Activated T-helper 2 cell treated with anti-CD3 and anti-CD28 coated beads, Interferon-gamma antibody, Interleukin-2, Interleukin-4, amounts not matched to agents 10 μg/mL and 5 μg/mL and 100 μg/mL, durations not matched to agents 14 hours and 24 hours and 36 hours (primary cell): ENCODE results near the gene SBF1. TPM values are rescaled to one million over a fixed set of nuclear protein-coding genes. Genes with fewer than 3 reads are reported as not detected.

Source experiments
- total RNA-seq: library from RNA; stranded (reverse); gene quantifications from 2 replicates; pipeline ENCODE4 v1.2.3, GENCODE V29; 2022

SBF1 gene
- total RNA-seq, 1 donor from 2014 or later: 106 TPM

Other genes starting within 250 kb of the SBF1 start
- gene TUBGCP6, start 230.0 kb downstream of the SBF1 start, total RNA-seq: 48.8 and 49.6 TPM in 2 replicates
- gene HDAC10, start 223.8 kb downstream of the SBF1 start, total RNA-seq: 60.0 and 62.9 TPM in 2 replicates
- gene MAPK12, start 213.4 kb downstream of the SBF1 start, total RNA-seq: 16.3 and 17.6 TPM in 2 replicates
- 19.0 and 20.9 TPM in 2 replicates for gene MAPK11, start 204.7 kb downstream of the SBF1 start, total RNA-seq
- gene PLXNB2, start 167.4 kb downstream of the SBF1 start, total RNA-seq: 9.8 and 11.1 TPM in 2 replicates
- gene DENND6B, start 148.0 kb downstream of the SBF1 start, total RNA-seq: 2.3 and 2.7 TPM in 2 replicates
- 42.9 and 45.0 TPM in 2 replicates for gene PPP6R2, start 131.7 kb downstream of the SBF1 start, total RNA-seq
- gene ADM2, start 6.5 kb upstream of the SBF1 start, total RNA-seq: 2.2 and 2.9 TPM in 2 replicates
- 0.25 TPM in 1 of 2 replicates, not detected in the other for gene MIOX, start 11.8 kb upstream of the SBF1 start, total RNA-seq
- gene LMF2, start 32.7 kb upstream of the SBF1 start, total RNA-seq: 77.2 and 81.8 TPM in 2 replicates
- gene NCAPH2, start 33.2 kb upstream of the SBF1 start, total RNA-seq: 112 and 115 TPM in 2 replicates
- gene SCO2, start 50.6 kb upstream of the SBF1 start, total RNA-seq: 3.8 and 8.7 TPM in 2 replicates
- gene TYMP, start 55.0 kb upstream of the SBF1 start, total RNA-seq: 35.9 and 36.9 TPM in 2 replicates
- 3.0 and 3.3 TPM in 2 replicates for gene KLHDC7B, start 70.9 kb upstream of the SBF1 start, total RNA-seq
- gene SYCE3, start 87.9 kb upstream of the SBF1 start, total RNA-seq: 0.62 TPM in 1 of 2 replicates, not detected in the other
- 68.2 and 74.3 TPM in 2 replicates for gene CPT1B, start 103.4 kb upstream of the SBF1 start, total RNA-seq
- 86.1 and 90.9 TPM in 2 replicates for gene CHKB, start 107.8 kb upstream of the SBF1 start, total RNA-seq
- 0.09 and 0.16 TPM in 2 replicates for gene MAPK8IP2, start 125.8 kb upstream of the SBF1 start, total RNA-seq
- 25.0 TPM in 2 replicates for gene ARSA, start 153.1 kb upstream of the SBF1 start, total RNA-seq
- 0.16 and 0.25 TPM in 2 replicates for gene SHANK3, start 197.8 kb upstream of the SBF1 start, total RNA-seq